Measurements from ENCODE around the gene STX17. TPM values are rescaled to one million over a fixed set of nuclear protein-coding genes. Genes with fewer than 3 reads are reported as not detected.

STX17 gene
- total and polyA plus RNA-seq, 2 donors (not counting 3 experiments of a cell fraction or from before 2014, with no cell fraction given): 5.3 to 17.6 TPM

- Histone ChIP-seq H3K36me3 (ENCODE audit: control insufficient read depth in 2 of 2, extremely low read depth in 1 of 2, insufficient read depth in 2 of 2, low read length in 2 of 2) (no peaks in the 10 kb centered on the region), H3K79me2 (ENCODE audit: control insufficient read depth, insufficient read depth, low read length) (no peaks in the 10 kb centered on the region), H3K27ac (ENCODE audit: insufficient read depth, low read depth, low read length) (no peak overlapping the region), H3K9ac (replicated peaks; ENCODE audit: extremely low read depth, insufficient read depth, low read length) (no peak overlapping the region), H2AFZ (ENCODE audit: low read depth, low read length) (no peak overlapping the region), H3K4me2 (ENCODE audit: insufficient read depth, low read length) (no peak overlapping the region), H3K27me3 (ENCODE audit: control insufficient read depth in 2 of 2, insufficient read depth in 2 of 2, low read length in 2 of 2) (no peaks in the 10 kb centered on the region), H4K20me1 (replicated peaks; ENCODE audit: control insufficient read depth, extremely low read depth, insufficient read depth, low read length) (no peaks in the 10 kb centered on the region), H3K4me3 (replicated peaks in 1 of 3; ENCODE audit: insufficient read depth in 1 of 3, low read depth in 1 of 3, low read length in 3 of 3) (no peak overlapping the region), H3K9me3 (replicated peaks; ENCODE audit: control insufficient read depth, insufficient read depth, low read length) (no peaks in the 10 kb centered on the region), H3K4me1 (ENCODE audit: control insufficient read depth, extremely low read depth, insufficient read depth, low read length) (peaks cover 6% of the 10 kb centered on the region), H3K9me1 (replicated peaks; ENCODE audit: control insufficient read depth, extremely low read depth, insufficient read depth, low read length) (no peaks in the 10 kb centered on the region)
- intact Hi-C loops (cut with micrococcal nuclease): no loop called here
- CTCF ChIA-PET: no interaction called here
- no TSS peak for BruUV-seq (replicated peaks)
- DNase-seq (ENCODE audit: low read depth, low spot score) (no peak), FAIRE-seq (no peak)
- TF ChIP-seq MYC (IDR thresholded peaks at IDR 0.05; ENCODE audit: low read depth, low read length): no peak
- no peak for TF ChIP-seq MAX (IDR thresholded peaks at IDR 0.05; ENCODE audit: insufficient read depth, insufficient read length)
- TF ChIP-seq FOS (IDR thresholded peaks at IDR 0.05; ENCODE audit: borderline replicate concordance, insufficient read depth, low read length): no peak
- TF ChIP-seq POLR2A (IDR thresholded peaks at IDR 0.05; ENCODE audit: low read depth, low read length): no peak
- no peak for TF ChIP-seq POLR2AphosphoS5 (IDR thresholded peaks at IDR 0.05; ENCODE audit: insufficient read depth, low read depth, low read length)
- no peak for TF ChIP-seq CTCF (IDR thresholded peaks at IDR 0.05; ENCODE audit: extremely low read depth in 1 of 2, insufficient read depth in 1 of 2, low read depth in 1 of 2, low read length in 2 of 2)
- TF ChIP-seq EZH2 (IDR thresholded peaks at IDR 0.05; ENCODE audit: borderline replicate concordance, low read depth, low read length, severe bottlenecking): no peak
- TF ChIP-seq JUN (IDR thresholded peaks at IDR 0.05; ENCODE audit: borderline replicate concordance, insufficient read depth, insufficient read length, low read depth): no peak
- TF ChIP-seq GATA2 (IDR thresholded peaks at IDR 0.05; ENCODE audit: insufficient read depth, insufficient read length, low read depth, low read length): no peak
- dilution Hi-C loops (cut with MboI; ENCODE audit: extremely low pct_ligation_motif_present, low sequenced_read_pairs): no loop called here
- POLR2A ChIA-PET: no interaction called here
These were observed 59.5 kb downstream of the STX17 start for GRCh38 chr9:99966001-99966400.
